Neural progenitor cell (in vitro differentiated cells): ENCODE results near the gene TP73. TPM values are rescaled to one million over a fixed set of nuclear protein-coding genes. Genes with fewer than 3 reads are reported as not detected.

Experiments used
- DNase-seq: peaks from one replicate; pipeline ENCODE4 v3.0.0-alpha.2; 2016; ENCODE audit warnings: low spot score
- H2AFZ ChIP-seq: fragments of 200-600 bp; sonication (generic); replicated peaks from 2 replicates; pipeline ENCODE4 v1.6.1; 2016; ENCODE audit warnings: antibody characterized with exemption
- H3F3A ChIP-seq: fragments of 200-600 bp; sonication (generic); 2 replicates; pipeline ENCODE4 v1.6.1; 2016; ENCODE audit warnings: antibody characterized with exemption, low read depth
- H3K27ac ChIP-seq: fragments of 200-600 bp; sonication (generic); 2 replicates; pipeline ENCODE4 v1.5.1; 2016; ENCODE audit warnings: mild to moderate bottlenecking
- H3K27me3 ChIP-seq: fragments of 200-600 bp; sonication (generic); 2 replicates; pipeline ENCODE4 v1.6.1; 2016; ENCODE audit warnings: mild to moderate bottlenecking, moderate library complexity
- H3K36me3 ChIP-seq: fragments of 200-600 bp; sonication (generic); 2 replicates; pipeline ENCODE4 v1.5.1; 2016
- H3K4me1 ChIP-seq: fragments of 200-600 bp; sonication (generic); 2 replicates; pipeline ENCODE4 v1.6.1; 2016; ENCODE audit warnings: mixed run types
- H3K4me2 ChIP-seq: fragments of 200-600 bp; sonication (generic); 2 replicates; pipeline ENCODE4 v1.6.1; 2016
- H3K4me3 ChIP-seq: fragments of 200-600 bp; sonication (generic); 2 replicates; pipeline ENCODE4 v1.5.1; 2016
- H3K79me2 ChIP-seq: fragments of 200-600 bp; sonication (generic); 2 replicates; pipeline ENCODE4 v1.6.1; 2016; ENCODE audit warnings: low read depth
- H3K9ac ChIP-seq: fragments of 200-600 bp; sonication (generic); 2 replicates; pipeline ENCODE4 v1.6.1; 2016
- H3K9me3 ChIP-seq: fragments of 200-600 bp; sonication (generic); 2 replicates; pipeline ENCODE4 v1.5.1; 2016; ENCODE audit warnings: low read depth
- H4K20me1 ChIP-seq: fragments of 200-600 bp; sonication (generic); 2 replicates; pipeline ENCODE4 v1.6.1; 2016; ENCODE audit warnings: low read depth
- H3K27ac Mint-ChIP-seq: 3 replicates; pipeline ENCODE4 v1.8.0; 2021; ENCODE audit warnings: mixed read lengths
- H3K27me3 Mint-ChIP-seq: 2 replicates; pipeline ENCODE4 v1.8.0; 2022; ENCODE audit warnings: low read depth, mild to moderate bottlenecking, inconsistent platforms, moderate library complexity, mixed read lengths; ENCODE audit not compliant: insufficient read depth
- H3K36me3 Mint-ChIP-seq: 3 replicates; pipeline ENCODE4 v1.8.0; 2021; ENCODE audit warnings: mixed read lengths
- H3K4me1 Mint-ChIP-seq: 3 replicates; pipeline ENCODE4 v1.8.0; 2021; ENCODE audit warnings: mixed read lengths
- H3K4me3 Mint-ChIP-seq: 3 replicates; pipeline ENCODE4 v1.8.0; 2021; ENCODE audit warnings: mild to moderate bottlenecking, moderate library complexity, mixed read lengths
- H3K9me3 Mint-ChIP-seq: 3 replicates; pipeline ENCODE4 v1.8.0; 2020; ENCODE audit warnings: mixed read lengths
- EZH2 ChIP-seq: fragments of 200-600 bp; sonication (generic); IDR thresholded peaks from 2 replicates; pipeline ENCODE4 v1.6.1; 2017; ENCODE audit warnings: antibody characterized with exemption, mild to moderate bottlenecking, moderate library complexity
- EZH2phosphoT487 ChIP-seq: fragments of 200-600 bp; sonication (generic); IDR thresholded peaks from 2 replicates; pipeline ENCODE4 v1.6.1; 2017; ENCODE audit warnings: antibody characterized with exemption
- total RNA-seq: library from RNA; depleted of rRNA; stranded (reverse); fragments of >200 nt; gene quantifications from 2 replicates; pipeline ENCODE4 v1.2.3, GENCODE V29; 2015; ENCODE audit warnings: low replicate concordance
- TF ChIP-seq, protein P1 (sequence below): fragments of 200-600 bp; sonication (generic); IDR thresholded peaks from 2 replicates; pipeline ENCODE4 v1.5.1; 2017; ENCODE audit warnings: antibody characterized with exemption, mild to moderate bottlenecking

TP73 gene
- total RNA-seq, 1 donor from 2014 or later: not detected

DNA sequence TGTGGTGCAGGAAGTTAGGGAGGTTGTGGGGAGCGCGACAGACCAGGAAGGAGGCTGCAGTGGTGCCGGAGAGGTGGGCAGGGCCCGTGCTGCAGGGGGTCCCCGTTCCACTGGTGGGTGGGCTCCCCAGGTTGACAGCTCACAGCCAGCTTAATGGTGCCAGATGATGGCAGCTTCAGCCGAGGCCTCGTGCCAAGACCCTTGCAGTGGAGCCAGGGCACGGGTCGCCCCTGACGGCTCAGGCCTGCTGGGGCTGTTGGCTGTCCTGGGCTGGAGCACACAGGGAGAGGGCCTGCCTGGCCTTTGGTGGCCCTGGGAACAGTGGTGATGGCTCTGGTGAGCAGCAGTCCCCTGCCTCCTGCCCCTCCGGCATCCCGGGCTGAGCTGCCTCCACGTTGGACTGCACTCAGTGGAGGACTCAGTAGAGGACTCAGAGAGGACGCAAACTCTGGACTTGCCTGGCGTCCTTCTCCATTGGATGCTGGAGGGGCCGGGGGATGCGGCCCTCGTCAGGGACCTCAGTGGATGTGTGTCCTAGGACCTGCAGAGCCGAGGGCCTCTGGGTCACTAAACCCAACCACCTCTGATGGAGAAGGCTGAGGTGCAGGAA lies 53.1 kb downstream of the TP73 start:
- Histone ChIP-seq H4K20me1 (peaks cover 8% of the 10 kb centered on the region), H3K27ac (no peak overlapping the region), H3K4me1 (peaks cover 45% of the 10 kb centered on the region), H2AFZ (no peak overlapping the region), H3K4me2 (no peak overlapping the region), H3F3A (peaks cover 5% of the 10 kb centered on the region), H3K4me3 (no peak overlapping the region), H3K9me3 (no peaks in the 10 kb centered on the region), H3K36me3 (no peaks in the 10 kb centered on the region), H3K79me2 (no peaks in the 10 kb centered on the region), H3K27me3 (peaks cover 23% of the 10 kb centered on the region), H3K9ac (no peak overlapping the region)
- no peak for DNase-seq
- TF ChIP-seq, protein P1, sequence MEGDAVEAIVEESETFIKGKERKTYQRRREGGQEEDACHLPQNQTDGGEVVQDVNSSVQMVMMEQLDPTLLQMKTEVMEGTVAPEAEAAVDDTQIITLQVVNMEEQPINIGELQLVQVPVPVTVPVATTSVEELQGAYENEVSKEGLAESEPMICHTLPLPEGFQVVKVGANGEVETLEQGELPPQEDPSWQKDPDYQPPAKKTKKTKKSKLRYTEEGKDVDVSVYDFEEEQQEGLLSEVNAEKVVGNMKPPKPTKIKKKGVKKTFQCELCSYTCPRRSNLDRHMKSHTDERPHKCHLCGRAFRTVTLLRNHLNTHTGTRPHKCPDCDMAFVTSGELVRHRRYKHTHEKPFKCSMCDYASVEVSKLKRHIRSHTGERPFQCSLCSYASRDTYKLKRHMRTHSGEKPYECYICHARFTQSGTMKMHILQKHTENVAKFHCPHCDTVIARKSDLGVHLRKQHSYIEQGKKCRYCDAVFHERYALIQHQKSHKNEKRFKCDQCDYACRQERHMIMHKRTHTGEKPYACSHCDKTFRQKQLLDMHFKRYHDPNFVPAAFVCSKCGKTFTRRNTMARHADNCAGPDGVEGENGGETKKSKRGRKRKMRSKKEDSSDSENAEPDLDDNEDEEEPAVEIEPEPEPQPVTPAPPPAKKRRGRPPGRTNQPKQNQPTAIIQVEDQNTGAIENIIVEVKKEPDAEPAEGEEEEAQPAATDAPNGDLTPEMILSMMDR: no peak
- TF ChIP-seq EZH2 (no peak), EZH2phosphoT487 (no peak)
- peaks cover 25% of the 10 kb centered on the region for H3K4me1 Mint-ChIP-seq
- no peaks in the 10 kb centered on the region for H3K36me3 Mint-ChIP-seq
- H3K27me3 Mint-ChIP-seq: peaks cover 13% of the 10 kb centered on the region
- H3K27ac Mint-ChIP-seq: peak overlapping the region; percentile 54
- H3K4me3 Mint-ChIP-seq: no peak overlapping the region
- H3K9me3 Mint-ChIP-seq: no peaks in the 10 kb centered on the region

DNA sequence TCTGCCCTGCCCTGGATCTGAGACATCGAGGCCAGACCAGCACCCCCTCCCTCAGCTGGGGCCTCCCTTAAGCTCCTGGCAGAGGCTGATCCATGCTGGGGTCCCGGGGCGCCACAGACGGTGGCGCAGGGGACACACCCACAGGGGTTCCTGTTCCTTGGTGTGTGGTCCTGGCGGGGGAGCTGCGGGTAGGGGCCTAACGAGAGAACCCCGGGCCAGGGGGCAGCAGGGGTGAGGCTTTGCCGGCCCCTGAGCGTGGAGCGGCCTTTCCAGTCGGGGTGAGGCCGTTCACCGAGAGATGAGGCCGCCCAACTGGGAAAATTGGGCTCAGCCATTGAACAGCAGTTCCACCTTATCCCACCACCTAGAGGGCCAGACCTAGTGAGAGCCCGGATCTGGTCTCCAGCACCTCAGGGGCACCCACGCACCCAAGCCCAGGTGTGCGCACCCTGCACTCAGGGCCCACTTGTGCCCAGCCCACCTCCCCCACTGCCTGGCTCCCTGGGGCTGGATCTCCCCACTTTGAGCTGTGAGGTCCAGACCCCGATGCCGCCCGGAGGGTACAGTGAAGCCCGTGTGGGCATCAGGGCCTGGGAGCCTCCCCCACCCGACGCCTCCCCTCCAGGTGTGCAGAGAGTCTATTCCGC lies 54.5 kb downstream of the TP73 start:
- TF ChIP-seq EZH2phosphoT487 (no peak), EZH2 (no peak)
- TF ChIP-seq, protein P1: no peak
- Histone ChIP-seq H2AFZ (no peak overlapping the region), H3K9ac (no peak overlapping the region), H3K27ac (no peak overlapping the region), H3K4me1 (peaks cover 40% of the 10 kb centered on the region), H3F3A (peaks cover 5% of the 10 kb centered on the region), H3K27me3 (peaks cover 23% of the 10 kb centered on the region), H3K9me3 (no peaks in the 10 kb centered on the region), H3K36me3 (no peaks in the 10 kb centered on the region), H4K20me1 (peaks cover 8% of the 10 kb centered on the region), H3K4me3 (no peak overlapping the region), H3K4me2 (peak overlapping the region; percentile 75), H3K79me2 (no peaks in the 10 kb centered on the region)
- H3K27ac Mint-ChIP-seq: no peak overlapping the region
- H3K4me3 Mint-ChIP-seq: no peak overlapping the region
- no peaks in the 10 kb centered on the region for H3K9me3 Mint-ChIP-seq
- H3K4me1 Mint-ChIP-seq: peaks cover 29% of the 10 kb centered on the region
- peaks cover 18% of the 10 kb centered on the region for H3K27me3 Mint-ChIP-seq
- DNase-seq: no peak
- no peaks in the 10 kb centered on the region for H3K36me3 Mint-ChIP-seq

DNA sequence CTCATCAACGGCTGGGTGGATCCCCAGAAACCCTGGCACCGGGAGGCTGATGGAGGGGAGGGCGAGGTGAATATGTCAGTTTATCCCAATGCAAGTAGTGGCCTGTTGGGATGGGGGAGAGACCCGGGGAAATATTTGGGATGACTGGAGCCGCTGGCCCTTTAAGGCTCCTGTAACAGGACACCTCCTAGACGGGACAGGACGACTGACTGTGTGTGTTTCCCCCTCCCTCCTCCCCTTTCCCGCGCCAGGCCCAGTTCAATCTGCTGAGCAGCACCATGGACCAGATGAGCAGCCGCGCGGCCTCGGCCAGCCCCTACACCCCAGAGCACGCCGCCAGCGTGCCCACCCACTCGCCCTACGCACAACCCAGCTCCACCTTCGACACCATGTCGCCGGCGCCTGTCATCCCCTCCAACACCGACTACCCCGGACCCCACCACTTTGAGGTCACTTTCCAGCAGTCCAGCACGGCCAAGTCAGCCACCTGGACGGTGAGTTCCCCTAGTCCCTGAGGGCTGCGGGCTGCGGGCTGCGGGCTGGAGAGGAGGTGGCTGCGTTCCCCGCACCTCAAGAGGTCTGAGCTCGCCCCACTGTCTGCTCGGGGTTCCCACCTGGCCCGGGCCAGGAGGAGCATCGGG lies 55.1 kb downstream of the TP73 start:
- Histone ChIP-seq H3F3A (peaks cover 5% of the 10 kb centered on the region), H3K36me3 (no peaks in the 10 kb centered on the region), H2AFZ (no peak overlapping the region), H4K20me1 (peaks cover 8% of the 10 kb centered on the region), H3K4me3 (peak overlapping the region; percentile 1), H3K4me1 (peaks cover 40% of the 10 kb centered on the region), H3K4me2 (peak overlapping the region; percentile 75), H3K9ac (no peak overlapping the region), H3K79me2 (no peaks in the 10 kb centered on the region), H3K27ac (no peak overlapping the region), H3K9me3 (no peaks in the 10 kb centered on the region), H3K27me3 (peaks cover 23% of the 10 kb centered on the region)
- Mint-ChIP-seq H3K27me3 (peaks cover 24% of the 10 kb centered on the region), H3K27ac (no peak overlapping the region), H3K4me3 (no peak overlapping the region), H3K4me1 (peaks cover 33% of the 10 kb centered on the region), H3K36me3 (no peaks in the 10 kb centered on the region), H3K9me3 (no peaks in the 10 kb centered on the region)
- TF ChIP-seq, protein P1: no peak
- TF ChIP-seq EZH2phosphoT487 (no peak), EZH2 (no peak)
- DNase-seq: peak; percentile 82
